ENCODE data around the gene SIVA1. TPM values are rescaled to one million over a fixed set of nuclear protein-coding genes. Genes with fewer than 3 reads are reported as not detected.

Gene SIVA1
- total and polyA plus RNA-seq, 2 donors (not counting 1 experiment from before 2014, with no cell fraction given): 50.7 to 123 TPM

- Mint-ChIP-seq H3K9me3 (ENCODE audit: insufficient read depth) (no peaks in the 10 kb centered on the region), H3K4me1 (peaks cover 6% of the 10 kb centered on the region), H3K4me3 (no peak overlapping the region), H3K27ac (no peak overlapping the region), H3K27me3 (no peaks in the 10 kb centered on the region)
- intact Hi-C loops (cut with micrococcal nuclease): no loop called here
- no peak overlapping the region for H2AFZ ChIP-seq (ENCODE audit: insufficient read depth, low read depth, low read length, poor library complexity, severe bottlenecking)
- no peak overlapping the region for H3K9ac ChIP-seq (ENCODE audit: low read length)
- ChIA-PET POLR2A (no interaction called here), CTCF (interaction anchor here (1.1 to 1.3 kb wide), 2 partner anchors 17 to 19 kb away, joined by 3 to 4 read pairs; no protein-coding TSS in a partner anchor)
- no peak overlapping the region for H3K4me2 ChIP-seq (replicated peaks; ENCODE audit: low read depth, low read length, poor library complexity, severe bottlenecking)
- peaks cover 0 to 16% of the 10 kb centered on the region in 2 donors for H3K4me1 ChIP-seq (ENCODE audit: control insufficient read depth in 2 of 2, insufficient read depth in 2 of 2, low read length in 2 of 2)
- no peak overlapping the region for H3K4me3 ChIP-seq (ENCODE audit: control extremely low read depth in 1 of 5, extremely low read depth in 1 of 5, insufficient read depth in 1 of 5, low read depth in 2 of 5, low read length in 4 of 5)
- peaks cover 0 to 33% of the 10 kb centered on the region in 2 experiments for H3K36me3 ChIP-seq (replicated peaks in 1 of 2; ENCODE audit: control extremely low read depth in 1 of 2, control insufficient read depth in 1 of 2, extremely low read depth in 1 of 2, insufficient read depth in 2 of 2, low read length in 1 of 2)
- ATAC-seq (ENCODE audit: low read depth) (no peak), DNase-seq (no peak)
- peaks cover 96% of the 10 kb centered on the region for H4K20me1 ChIP-seq (ENCODE audit: control insufficient read depth, insufficient read depth, low read length, poor library complexity, severe bottlenecking)
- TF ChIP-seq CTCF (IDR thresholded peaks at IDR 0.05) (no peak), EZH2 (IDR thresholded peaks at IDR 0.05; ENCODE audit: borderline replicate concordance, insufficient read depth, low read depth, low read length, poor library complexity, severe bottlenecking) (no peak)
- 82% methylated on average over 7 of the region's 7 CpGs for WGBS (ENCODE audit: insufficient coverage)
- no peaks in the 10 kb centered on the region for H3K27me3 ChIP-seq (replicated peaks in 1 of 4; ENCODE audit: control extremely low read depth in 1 of 4, control insufficient read depth in 3 of 4, insufficient read depth in 4 of 4, low read length in 3 of 4)
- no peaks in the 10 kb centered on the region for H3K9me3 ChIP-seq (ENCODE audit: control extremely low read depth in 1 of 3, control insufficient read depth in 2 of 3, insufficient read depth in 1 of 3, low read length in 2 of 3)
- H3K79me2 ChIP-seq (ENCODE audit: control insufficient read depth, insufficient read depth, low read length): peaks cover 78% of the 10 kb centered on the region
- no peak overlapping the region for H3K27ac ChIP-seq (ENCODE audit: low read length in 2 of 2)
Measured at GRCh38 chr14:104787736-104788135, 34.8 kb downstream of the SIVA1 start.

- DNase-seq (no peak), ATAC-seq (ENCODE audit: low read depth) (no peak)
- Histone ChIP-seq H3K9me3 (ENCODE audit: control extremely low read depth in 1 of 3, control insufficient read depth in 2 of 3, insufficient read depth in 1 of 3, low read length in 2 of 3) (no peaks in the 10 kb centered on the region), H3K79me2 (ENCODE audit: control insufficient read depth, insufficient read depth, low read length) (peaks cover 83% of the 10 kb centered on the region), H3K4me1 (ENCODE audit: control insufficient read depth in 2 of 2, insufficient read depth in 2 of 2, low read length in 2 of 2) (peaks cover 4 to 22% of the 10 kb centered on the region in 2 donors), H3K9ac (ENCODE audit: low read length) (no peak overlapping the region), H3K4me3 (ENCODE audit: control extremely low read depth in 1 of 5, extremely low read depth in 1 of 5, insufficient read depth in 1 of 5, low read depth in 2 of 5, low read length in 4 of 5) (no peak overlapping the region), H2AFZ (ENCODE audit: insufficient read depth, low read depth, low read length, poor library complexity, severe bottlenecking) (no peak overlapping the region), H3K27ac (ENCODE audit: low read length in 2 of 2) (no peak overlapping the region), H4K20me1 (ENCODE audit: control insufficient read depth, insufficient read depth, low read length, poor library complexity, severe bottlenecking) (peaks cover 99% of the 10 kb centered on the region), H3K27me3 (replicated peaks in 1 of 4; ENCODE audit: control extremely low read depth in 1 of 4, control insufficient read depth in 3 of 4, insufficient read depth in 4 of 4, low read length in 3 of 4) (no peaks in the 10 kb centered on the region), H3K36me3 (replicated peaks in 1 of 2; ENCODE audit: control extremely low read depth in 1 of 2, control insufficient read depth in 1 of 2, extremely low read depth in 1 of 2, insufficient read depth in 2 of 2, low read length in 1 of 2) (peaks cover 0 to 33% of the 10 kb centered on the region in 2 experiments), H3K4me2 (replicated peaks; ENCODE audit: low read depth, low read length, poor library complexity, severe bottlenecking) (no peak overlapping the region)
- WGBS (ENCODE audit: insufficient coverage): 98% methylated on average over 11 of the region's 14 CpGs
- ChIA-PET POLR2A (no interaction called here), CTCF (interaction anchor here (1.1 to 1.3 kb wide), 2 partner anchors 18 to 20 kb away, joined by 3 to 4 read pairs; no protein-coding TSS in a partner anchor)
- TF ChIP-seq CTCF (IDR thresholded peaks at IDR 0.05): no peak
- TF ChIP-seq EZH2 (IDR thresholded peaks at IDR 0.05; ENCODE audit: borderline replicate concordance, insufficient read depth, low read depth, low read length, poor library complexity, severe bottlenecking): no peak
- H3K4me1 Mint-ChIP-seq: peaks cover 10% of the 10 kb centered on the region
- H3K27ac Mint-ChIP-seq: no peak overlapping the region
- H3K9me3 Mint-ChIP-seq (ENCODE audit: insufficient read depth): no peaks in the 10 kb centered on the region
- no peak overlapping the region for H3K4me3 Mint-ChIP-seq
- intact Hi-C loops (cut with micrococcal nuclease): no loop called here
- no peaks in the 10 kb centered on the region for H3K27me3 Mint-ChIP-seq
Measured at GRCh38 chr14:104788161-104788818, 35.3 kb downstream of the SIVA1 start.
